Measurements from ENCODE around the gene KCNK7. TPM values are rescaled to one million over a fixed set of nuclear protein-coding genes. Genes with fewer than 3 reads are reported as not detected.

Gene KCNK7
- total RNA-seq, 2 donors from 2014 or later = 0.34 to 0.39 TPM

- peak; percentile 46 to 51 for DNase-seq
Measured at GRCh38 chr11:65576867-65577755, 18.5 kb downstream of the KCNK7 start.

GRCh38 chr11:65576232-65576866, 19.3 kb downstream of the KCNK7 start:
- Mint-ChIP-seq H3K9me3 (no peaks in the 10 kb centered on the region), H3K4me1 (ENCODE audit: low read depth) (peaks cover 48% of the 10 kb centered on the region), H3K4me3 (peak overlapping the region; percentile 92 to 93), H3K36me3 (ENCODE audit: insufficient read depth in 2 of 2) (peaks cover 13 to 16% of the 10 kb centered on the region in 2 donors), H3K27me3 (ENCODE audit: low read depth) (no peaks in the 10 kb centered on the region), H3K27ac (peak overlapping the region; percentile 22)
- no peak for ATAC-seq (replicated peaks in 1 of 2)
- peak in 1 of 2 donors; percentile 44 for DNase-seq

More at GRCh38 chr11:65576867-65577755, 18.5 kb downstream of the KCNK7 start:
- no peaks in the 10 kb centered on the region for H3K9me3 Mint-ChIP-seq
- peak overlapping the region; percentile 22 for H3K27ac Mint-ChIP-seq
- ATAC-seq (replicated peaks in 1 of 2) = no peak
- peak overlapping the region; percentile 92 to 93 for H3K4me3 Mint-ChIP-seq
- peaks cover 40% of the 10 kb centered on the region for H3K4me1 Mint-ChIP-seq (ENCODE audit: low read depth)
- H3K36me3 Mint-ChIP-seq (ENCODE audit: insufficient read depth in 2 of 2) = peaks cover 13 to 19% of the 10 kb centered on the region in 2 donors
- no peaks in the 10 kb centered on the region for H3K27me3 Mint-ChIP-seq (ENCODE audit: low read depth)

GRCh38 chr11:65575568-65576231, 19.9 kb downstream of the KCNK7 start, which contains the start of gene EHBP1L1:
TSS of gene EHBP1L1 (plus strand) at chr11:65576053. CDS start at chr11:65576303, 250 bp downstream.
- Mint-ChIP-seq H3K36me3 (ENCODE audit: insufficient read depth in 2 of 2) (peaks cover 12 to 16% of the 10 kb centered on the region in 2 donors), H3K27me3 (ENCODE audit: low read depth) (no peaks in the 10 kb centered on the region), H3K4me1 (ENCODE audit: low read depth) (peaks cover 54% of the 10 kb centered on the region), H3K27ac (peak within 1 kb of the TSS; percentile 86), H3K4me3 (peak within 1 kb of the TSS; percentile 93), H3K9me3 (no peaks in the 10 kb centered on the region)
- ATAC-seq (replicated peaks in 1 of 2) (peak; percentile 36 to 40), DNase-seq (peak; percentile 77 to 80)

- H3K4me3 Mint-ChIP-seq = peak overlapping the region; percentile 93
- H3K27me3 Mint-ChIP-seq (ENCODE audit: low read depth) = no peaks in the 10 kb centered on the region
- H3K4me1 Mint-ChIP-seq (ENCODE audit: low read depth) = peaks cover 54% of the 10 kb centered on the region
Measured at GRCh38 chr11:65574811-65575567, 20.6 kb downstream of the KCNK7 start.

GRCh38 chr11:65574109-65574810, 21.3 kb downstream of the KCNK7 start:
- H3K27me3 Mint-ChIP-seq (ENCODE audit: low read depth) = no peaks in the 10 kb centered on the region
- peaks cover 11 to 12% of the 10 kb centered on the region in 2 donors for H3K36me3 Mint-ChIP-seq (ENCODE audit: insufficient read depth in 2 of 2)
- peak; percentile 92 to 94 for DNase-seq
- peaks cover 58% of the 10 kb centered on the region for H3K4me1 Mint-ChIP-seq (ENCODE audit: low read depth)
- peak overlapping the region; percentile 93 for H3K4me3 Mint-ChIP-seq
- ATAC-seq (replicated peaks in 1 of 2) = peak; percentile 38 to 39
- H3K9me3 Mint-ChIP-seq = no peaks in the 10 kb centered on the region
- peak overlapping the region; percentile 86 for H3K27ac Mint-ChIP-seq

More at GRCh38 chr11:65574811-65575567, 20.6 kb downstream of the KCNK7 start:
- Mint-ChIP-seq H3K27ac (peak overlapping the region; percentile 86), H3K36me3 (ENCODE audit: insufficient read depth in 2 of 2) (peaks cover 14 to 15% of the 10 kb centered on the region in 2 donors), H3K9me3 (no peaks in the 10 kb centered on the region)
- ATAC-seq (replicated peaks in 1 of 2) = peak in 1 of 2 donors; percentile 13
- DNase-seq = no peak

- H3K4me1 Mint-ChIP-seq (ENCODE audit: low read depth) = peaks cover 63% of the 10 kb centered on the region
Measured at GRCh38 chr11:65573391-65574079, 22.1 kb downstream of the KCNK7 start.

GRCh38 chr11:65572356-65573051, 23.1 kb downstream of the KCNK7 start, which contains the start of gene FAM89B:
TSS of gene FAM89B (plus strand) at chr11:65572538. CDS start at chr11:65572670, 132 bp downstream.
- Mint-ChIP-seq H3K27ac (peak within 1 kb of the TSS; percentile 68), H3K4me1 (ENCODE audit: low read depth) (peaks cover 62% of the 10 kb centered on the region), H3K36me3 (ENCODE audit: insufficient read depth in 2 of 2) (peaks cover 10 to 12% of the 10 kb centered on the region in 2 donors), H3K9me3 (no peaks in the 10 kb centered on the region), H3K27me3 (ENCODE audit: low read depth) (no peaks in the 10 kb centered on the region), H3K4me3 (peak within 1 kb of the TSS; percentile 97 to 100)
- ATAC-seq (replicated peaks in 1 of 2) = peak; percentile 13 to 18
- peak; percentile 91 to 95 for DNase-seq

More at GRCh38 chr11:65573391-65574079, 22.1 kb downstream of the KCNK7 start:
- H3K27me3 Mint-ChIP-seq (ENCODE audit: low read depth) = no peaks in the 10 kb centered on the region
- peak overlapping the region; percentile 91 to 93 for H3K4me3 Mint-ChIP-seq
- ATAC-seq (replicated peaks in 1 of 2) (no peak), DNase-seq (peak in 1 of 2 donors; percentile 35)
- H3K27ac Mint-ChIP-seq = peak overlapping the region; percentile 71
- H3K9me3 Mint-ChIP-seq = no peaks in the 10 kb centered on the region
- H3K36me3 Mint-ChIP-seq (ENCODE audit: insufficient read depth in 2 of 2) = peaks cover 13 to 15% of the 10 kb centered on the region in 2 donors

- H3K9me3 Mint-ChIP-seq = no peaks in the 10 kb centered on the region
- peak overlapping the region; percentile 97 to 100 for H3K4me3 Mint-ChIP-seq
- H3K27me3 Mint-ChIP-seq (ENCODE audit: low read depth) = no peaks in the 10 kb centered on the region
- peak overlapping the region; percentile 56 for H3K27ac Mint-ChIP-seq
- DNase-seq (no peak), ATAC-seq (replicated peaks in 1 of 2) (no peak)
- H3K36me3 Mint-ChIP-seq (ENCODE audit: insufficient read depth in 2 of 2) = peaks cover 10 to 12% of the 10 kb centered on the region in 2 donors
- H3K4me1 Mint-ChIP-seq (ENCODE audit: low read depth) = peaks cover 66% of the 10 kb centered on the region
Measured at GRCh38 chr11:65571940-65572339, 23.7 kb downstream of the KCNK7 start.

GRCh38 chr11:65571420-65571819, 24.2 kb downstream of the KCNK7 start:
- Mint-ChIP-seq H3K27ac (peak overlapping the region; percentile 56), H3K4me3 (peak overlapping the region; percentile 97 to 100), H3K4me1 (ENCODE audit: low read depth) (peaks cover 71% of the 10 kb centered on the region), H3K36me3 (ENCODE audit: insufficient read depth in 2 of 2) (peaks cover 10% of the 10 kb centered on the region in 2 donors), H3K27me3 (ENCODE audit: low read depth) (no peaks in the 10 kb centered on the region), H3K9me3 (no peaks in the 10 kb centered on the region)
- ATAC-seq (replicated peaks in 1 of 2) = no peak
- DNase-seq = no peak

- ATAC-seq (replicated peaks in 1 of 2) = peak; percentile 78 to 81
- Mint-ChIP-seq H3K36me3 (ENCODE audit: insufficient read depth in 2 of 2) (peaks cover 6 to 10% of the 10 kb centered on the region in 2 donors), H3K4me3 (peak within 1 kb of the TSS; percentile 97 to 100), H3K27me3 (ENCODE audit: low read depth) (no peaks in the 10 kb centered on the region), H3K4me1 (ENCODE audit: low read depth) (peaks cover 79% of the 10 kb centered on the region), H3K27ac (peak within 1 kb of the TSS; percentile 95), H3K9me3 (no peaks in the 10 kb centered on the region)
- peak; percentile 99 to 100 for DNase-seq
Measured at GRCh38 chr11:65569973-65570918, 25.4 kb downstream of the KCNK7 start, which contains the start of gene ZNRD2. TSS of gene ZNRD2 (plus strand) at chr11:65570477. CDS start at chr11:65570492, 15 bp downstream.

Data from activated T-cell treated with anti-CD3 and anti-CD28 coated beads, Interleukin-2, amount 50 U/mL, for 72 hours (primary cell).